Measurements from ENCODE around the gene NPIPA1. TPM values are rescaled to one million over a fixed set of nuclear protein-coding genes. Genes with fewer than 3 reads are reported as not detected.

The NPIPA1 gene
- total and polyA plus RNA-seq, 2 of the 13 experiments (the other 11 are each of a cell fraction or from before 2014, with no cell fraction given): 75.9 to 183 TPM

DNA sequence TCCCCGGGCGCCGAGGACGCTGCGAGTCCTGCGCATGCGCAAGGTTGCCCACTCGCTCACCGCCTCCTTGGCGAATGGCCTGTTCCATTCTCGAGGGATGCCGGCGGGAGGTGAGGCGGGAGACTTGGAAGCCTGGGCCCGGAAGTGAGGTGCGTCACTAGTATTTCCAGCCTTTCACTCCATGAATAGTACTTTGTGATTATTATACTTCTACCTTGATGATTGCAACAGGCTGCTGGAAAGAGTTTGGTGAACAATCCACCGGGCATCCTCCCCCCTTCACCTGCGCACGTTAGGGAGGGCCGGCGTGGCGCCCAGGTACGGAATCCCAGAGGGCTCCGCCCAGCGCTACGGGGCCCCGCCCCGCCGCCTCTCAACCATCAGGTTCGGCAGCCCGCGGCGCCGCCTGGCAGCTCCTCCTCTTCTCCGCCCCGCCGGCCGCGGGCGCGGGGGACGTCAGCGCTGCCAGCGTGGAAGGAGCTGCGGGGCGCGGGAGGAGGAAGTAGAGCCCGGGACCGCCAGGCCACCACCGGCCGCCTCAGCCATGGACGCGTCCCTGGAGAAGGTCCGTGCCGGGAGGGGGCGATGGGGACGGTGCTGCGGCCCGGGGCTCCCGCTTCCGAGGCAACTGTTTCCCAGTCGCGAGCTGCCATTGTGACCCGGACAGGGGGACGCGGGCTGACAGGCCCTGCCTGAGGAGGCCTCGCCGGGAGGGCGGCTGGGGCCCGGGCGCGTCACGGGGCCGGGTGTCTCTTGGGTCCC lies 37.6 kb downstream of the NPIPA1 start, which contains the start of gene PDXDC1 (continued):
- TF ChIP-seq, protein P1, sequence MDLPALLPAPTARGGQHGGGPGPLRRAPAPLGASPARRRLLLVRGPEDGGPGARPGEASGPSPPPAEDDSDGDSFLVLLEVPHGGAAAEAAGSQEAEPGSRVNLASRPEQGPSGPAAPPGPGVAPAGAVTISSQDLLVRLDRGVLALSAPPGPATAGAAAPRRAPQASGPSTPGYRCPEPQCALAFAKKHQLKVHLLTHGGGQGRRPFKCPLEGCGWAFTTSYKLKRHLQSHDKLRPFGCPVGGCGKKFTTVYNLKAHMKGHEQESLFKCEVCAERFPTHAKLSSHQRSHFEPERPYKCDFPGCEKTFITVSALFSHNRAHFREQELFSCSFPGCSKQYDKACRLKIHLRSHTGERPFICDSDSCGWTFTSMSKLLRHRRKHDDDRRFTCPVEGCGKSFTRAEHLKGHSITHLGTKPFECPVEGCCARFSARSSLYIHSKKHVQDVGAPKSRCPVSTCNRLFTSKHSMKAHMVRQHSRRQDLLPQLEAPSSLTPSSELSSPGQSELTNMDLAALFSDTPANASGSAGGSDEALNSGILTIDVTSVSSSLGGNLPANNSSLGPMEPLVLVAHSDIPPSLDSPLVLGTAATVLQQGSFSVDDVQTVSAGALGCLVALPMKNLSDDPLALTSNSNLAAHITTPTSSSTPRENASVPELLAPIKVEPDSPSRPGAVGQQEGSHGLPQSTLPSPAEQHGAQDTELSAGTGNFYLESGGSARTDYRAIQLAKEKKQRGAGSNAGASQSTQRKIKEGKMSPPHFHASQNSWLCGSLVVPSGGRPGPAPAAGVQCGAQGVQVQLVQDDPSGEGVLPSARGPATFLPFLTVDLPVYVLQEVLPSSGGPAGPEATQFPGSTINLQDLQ (CRISPR knock-in tag; IDR thresholded peaks at IDR 0.05): peak; percentile 62; the same call in 1 of the 2 replicates
- TF ChIP-seq, protein P2, sequence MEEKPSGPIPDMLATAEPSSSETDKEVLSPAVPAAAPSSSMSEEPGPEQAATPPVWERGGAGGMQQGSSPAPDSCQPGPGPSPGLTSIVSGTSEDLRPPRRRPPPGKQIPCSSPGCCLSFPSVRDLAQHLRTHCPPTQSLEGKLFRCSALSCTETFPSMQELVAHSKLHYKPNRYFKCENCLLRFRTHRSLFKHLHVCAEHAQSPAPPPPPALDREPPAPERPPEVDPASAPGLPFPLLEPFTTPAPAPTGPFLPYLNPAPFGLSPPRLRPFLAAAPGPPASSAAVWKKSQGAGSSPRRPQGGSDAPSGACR (CRISPR knock-in tag; IDR thresholded peaks at IDR 0.05): 0 out of 2 replicates have a peak, but pooled peaks have one; percentile 70
- peak; percentile 96 for TF ChIP-seq KDM2A (CRISPR knock-in tag; IDR thresholded peaks at IDR 0.05; ENCODE audit: borderline replicate concordance, low read depth)
- TF ChIP-seq, protein P3, sequence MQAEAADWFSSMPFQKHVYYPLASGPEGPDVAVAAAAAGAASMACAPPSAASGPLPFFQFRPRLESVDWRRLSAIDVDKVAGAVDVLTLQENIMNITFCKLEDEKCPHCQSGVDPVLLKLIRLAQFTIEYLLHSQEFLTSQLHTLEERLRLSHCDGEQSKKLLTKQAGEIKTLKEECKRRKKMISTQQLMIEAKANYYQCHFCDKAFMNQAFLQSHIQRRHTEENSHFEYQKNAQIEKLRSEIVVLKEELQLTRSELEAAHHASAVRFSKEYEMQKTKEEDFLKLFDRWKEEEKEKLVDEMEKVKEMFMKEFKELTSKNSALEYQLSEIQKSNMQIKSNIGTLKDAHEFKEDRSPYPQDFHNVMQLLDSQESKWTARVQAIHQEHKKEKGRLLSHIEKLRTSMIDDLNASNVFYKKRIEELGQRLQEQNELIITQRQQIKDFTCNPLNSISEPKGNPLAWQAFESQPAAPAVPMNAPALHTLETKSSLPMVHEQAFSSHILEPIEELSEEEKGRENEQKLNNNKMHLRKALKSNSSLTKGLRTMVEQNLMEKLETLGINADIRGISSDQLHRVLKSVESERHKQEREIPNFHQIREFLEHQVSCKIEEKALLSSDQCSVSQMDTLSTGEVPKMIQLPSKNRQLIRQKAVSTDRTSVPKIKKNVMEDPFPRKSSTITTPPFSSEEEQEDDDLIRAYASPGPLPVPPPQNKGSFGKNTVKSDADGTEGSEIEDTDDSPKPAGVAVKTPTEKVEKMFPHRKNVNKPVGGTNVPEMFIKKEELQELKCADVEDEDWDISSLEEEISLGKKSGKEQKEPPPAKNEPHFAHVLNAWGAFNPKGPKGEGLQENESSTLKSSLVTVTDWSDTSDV (CRISPR knock-in tag; IDR thresholded peaks at IDR 0.05): peak; percentile 68; the same call in 1 of the 2 replicates
- peak; percentile 82; the same call in 1 of the 2 replicates for TF ChIP-seq ZBTB38 (CRISPR knock-in tag; IDR thresholded peaks at IDR 0.05)
- TF ChIP-seq SP140L (CRISPR knock-in tag; IDR thresholded peaks at IDR 0.05; ENCODE audit: borderline replicate concordance): 0 out of 2 replicates have a peak, but pooled peaks have one; percentile 45
- 0 out of 2 replicates have a peak, but pooled peaks have one; percentile 80 for TF ChIP-seq DNMT1 (CRISPR knock-in tag; IDR thresholded peaks at IDR 0.05)
- TF ChIP-seq, protein P4, sequence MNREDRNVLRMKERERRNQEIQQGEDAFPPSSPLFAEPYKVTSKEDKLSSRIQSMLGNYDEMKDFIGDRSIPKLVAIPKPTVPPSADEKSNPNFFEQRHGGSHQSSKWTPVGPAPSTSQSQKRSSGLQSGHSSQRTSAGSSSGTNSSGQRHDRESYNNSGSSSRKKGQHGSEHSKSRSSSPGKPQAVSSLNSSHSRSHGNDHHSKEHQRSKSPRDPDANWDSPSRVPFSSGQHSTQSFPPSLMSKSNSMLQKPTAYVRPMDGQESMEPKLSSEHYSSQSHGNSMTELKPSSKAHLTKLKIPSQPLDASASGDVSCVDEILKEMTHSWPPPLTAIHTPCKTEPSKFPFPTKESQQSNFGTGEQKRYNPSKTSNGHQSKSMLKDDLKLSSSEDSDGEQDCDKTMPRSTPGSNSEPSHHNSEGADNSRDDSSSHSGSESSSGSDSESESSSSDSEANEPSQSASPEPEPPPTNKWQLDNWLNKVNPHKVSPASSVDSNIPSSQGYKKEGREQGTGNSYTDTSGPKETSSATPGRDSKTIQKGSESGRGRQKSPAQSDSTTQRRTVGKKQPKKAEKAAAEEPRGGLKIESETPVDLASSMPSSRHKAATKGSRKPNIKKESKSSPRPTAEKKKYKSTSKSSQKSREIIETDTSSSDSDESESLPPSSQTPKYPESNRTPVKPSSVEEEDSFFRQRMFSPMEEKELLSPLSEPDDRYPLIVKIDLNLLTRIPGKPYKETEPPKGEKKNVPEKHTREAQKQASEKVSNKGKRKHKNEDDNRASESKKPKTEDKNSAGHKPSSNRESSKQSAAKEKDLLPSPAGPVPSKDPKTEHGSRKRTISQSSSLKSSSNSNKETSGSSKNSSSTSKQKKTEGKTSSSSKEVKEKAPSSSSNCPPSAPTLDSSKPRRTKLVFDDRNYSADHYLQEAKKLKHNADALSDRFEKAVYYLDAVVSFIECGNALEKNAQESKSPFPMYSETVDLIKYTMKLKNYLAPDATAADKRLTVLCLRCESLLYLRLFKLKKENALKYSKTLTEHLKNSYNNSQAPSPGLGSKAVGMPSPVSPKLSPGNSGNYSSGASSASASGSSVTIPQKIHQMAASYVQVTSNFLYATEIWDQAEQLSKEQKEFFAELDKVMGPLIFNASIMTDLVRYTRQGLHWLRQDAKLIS (CRISPR knock-in tag; IDR thresholded peaks at IDR 0.05): peak; percentile 73; the same call in 1 of the 2 replicates
- TF ChIP-seq ZNF296 (CRISPR knock-in tag; conservative IDR thresholded peaks at IDR 0.05): peak; percentile 34; the same call in 1 of the 2 replicates
- TF ChIP-seq ZNF660 (CRISPR knock-in tag; IDR thresholded peaks at IDR 0.05; ENCODE audit: borderline replicate concordance, low read depth): peak; percentile 79; the same call in 1 of the 2 replicates
- peak; percentile 5 for TF ChIP-seq ZFP36 (IDR thresholded peaks at IDR 0.05; ENCODE audit: borderline replicate concordance, low read depth, low read length, partially characterized antibody)
- TF ChIP-seq IRF2 (CRISPR knock-in tag; IDR thresholded peaks at IDR 0.05): peak; percentile 89
- TF ChIP-seq, protein P5, sequence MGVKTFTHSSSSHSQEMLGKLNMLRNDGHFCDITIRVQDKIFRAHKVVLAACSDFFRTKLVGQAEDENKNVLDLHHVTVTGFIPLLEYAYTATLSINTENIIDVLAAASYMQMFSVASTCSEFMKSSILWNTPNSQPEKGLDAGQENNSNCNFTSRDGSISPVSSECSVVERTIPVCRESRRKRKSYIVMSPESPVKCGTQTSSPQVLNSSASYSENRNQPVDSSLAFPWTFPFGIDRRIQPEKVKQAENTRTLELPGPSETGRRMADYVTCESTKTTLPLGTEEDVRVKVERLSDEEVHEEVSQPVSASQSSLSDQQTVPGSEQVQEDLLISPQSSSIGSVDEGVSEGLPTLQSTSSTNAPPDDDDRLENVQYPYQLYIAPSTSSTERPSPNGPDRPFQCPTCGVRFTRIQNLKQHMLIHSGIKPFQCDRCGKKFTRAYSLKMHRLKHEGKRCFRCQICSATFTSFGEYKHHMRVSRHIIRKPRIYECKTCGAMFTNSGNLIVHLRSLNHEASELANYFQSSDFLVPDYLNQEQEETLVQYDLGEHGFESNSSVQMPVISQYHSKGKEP (CRISPR knock-in tag; IDR thresholded peaks at IDR 0.05): peak; percentile 76; the same call in 1 of the 2 replicates
- TF ChIP-seq ZNF446 (CRISPR knock-in tag; IDR thresholded peaks at IDR 0.05): peak; percentile 65
- TF ChIP-seq, protein P6, sequence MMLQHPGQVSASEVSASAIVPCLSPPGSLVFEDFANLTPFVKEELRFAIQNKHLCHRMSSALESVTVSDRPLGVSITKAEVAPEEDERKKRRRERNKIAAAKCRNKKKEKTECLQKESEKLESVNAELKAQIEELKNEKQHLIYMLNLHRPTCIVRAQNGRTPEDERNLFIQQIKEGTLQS (CRISPR knock-in tag; IDR thresholded peaks at IDR 0.05): peak; percentile 76
